Kidney epithelial cell (primary cell): ENCODE measurements around the gene ABCB11. TPM values are rescaled to one million over a fixed set of nuclear protein-coding genes. Genes with fewer than 3 reads are reported as not detected.

Experiments used
- DNase-seq: peaks from one replicate; pipeline ENCODE4 v3.0.0-alpha.2; 2010; ENCODE audit warnings: low read depth
- H3K27me3 ChIP-seq: 2 replicates; pipeline ENCODE4 v1.6.0; 2011; ENCODE audit warnings: low read length; ENCODE audit not compliant: control insufficient read depth, insufficient read depth
- H3K36me3 ChIP-seq: 2 replicates; pipeline ENCODE4 v1.5.1; 2011; ENCODE audit warnings: low read length; ENCODE audit not compliant: control insufficient read depth, insufficient read depth
- H3K4me3 ChIP-seq: 2 replicates; pipeline ENCODE4 v1.5.1; 2011; ENCODE audit warnings: low read depth, mild to moderate bottlenecking, control low read depth, low read length
- total RNA-seq: library from RNA; depleted of rRNA; stranded (reverse); fragments of >200 nt; gene quantifications from 2 replicates; pipeline ENCODE4 v1.2.3, GENCODE V29; 2015
- TF ChIP-seq, protein P1 (sequence below): IDR thresholded peaks from 2 replicates; pipeline ENCODE4 v1.5.1; 2011; ENCODE audit warnings: mild to moderate bottlenecking, moderate library complexity, low read length, control low read depth, inconsistent platforms; ENCODE audit not compliant: insufficient read depth, poor library complexity, severe bottlenecking

Gene ABCB11
- total RNA-seq, 1 donor from 2014 or later = not detected

DNA sequence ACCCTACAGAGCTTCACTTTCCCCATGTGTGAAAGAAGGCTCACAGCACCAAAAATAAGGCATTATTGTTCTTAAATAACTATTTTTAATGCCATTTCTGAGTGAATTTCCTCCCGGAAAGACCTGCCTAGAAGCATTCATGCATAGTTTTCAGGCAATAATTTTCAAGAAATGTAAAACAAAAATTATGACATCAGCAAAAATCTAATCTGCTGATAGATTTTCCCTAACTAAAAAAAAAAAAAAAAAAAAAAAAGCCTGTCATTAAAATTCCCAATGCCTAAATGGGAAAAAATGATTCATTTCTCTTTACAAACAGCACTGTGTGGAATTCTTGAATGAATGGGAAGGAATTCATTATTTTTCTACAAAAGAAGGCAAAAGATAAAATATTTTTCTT is 35.4 kb downstream of the ABCB11 start:
- TF ChIP-seq, protein P1, sequence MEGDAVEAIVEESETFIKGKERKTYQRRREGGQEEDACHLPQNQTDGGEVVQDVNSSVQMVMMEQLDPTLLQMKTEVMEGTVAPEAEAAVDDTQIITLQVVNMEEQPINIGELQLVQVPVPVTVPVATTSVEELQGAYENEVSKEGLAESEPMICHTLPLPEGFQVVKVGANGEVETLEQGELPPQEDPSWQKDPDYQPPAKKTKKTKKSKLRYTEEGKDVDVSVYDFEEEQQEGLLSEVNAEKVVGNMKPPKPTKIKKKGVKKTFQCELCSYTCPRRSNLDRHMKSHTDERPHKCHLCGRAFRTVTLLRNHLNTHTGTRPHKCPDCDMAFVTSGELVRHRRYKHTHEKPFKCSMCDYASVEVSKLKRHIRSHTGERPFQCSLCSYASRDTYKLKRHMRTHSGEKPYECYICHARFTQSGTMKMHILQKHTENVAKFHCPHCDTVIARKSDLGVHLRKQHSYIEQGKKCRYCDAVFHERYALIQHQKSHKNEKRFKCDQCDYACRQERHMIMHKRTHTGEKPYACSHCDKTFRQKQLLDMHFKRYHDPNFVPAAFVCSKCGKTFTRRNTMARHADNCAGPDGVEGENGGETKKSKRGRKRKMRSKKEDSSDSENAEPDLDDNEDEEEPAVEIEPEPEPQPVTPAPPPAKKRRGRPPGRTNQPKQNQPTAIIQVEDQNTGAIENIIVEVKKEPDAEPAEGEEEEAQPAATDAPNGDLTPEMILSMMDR = no peak
- Histone ChIP-seq H3K36me3 (no peaks in the 10 kb centered on the region), H3K4me3 (no peak overlapping the region), H3K27me3 (no peaks in the 10 kb centered on the region)
- no peak for DNase-seq

DNA sequence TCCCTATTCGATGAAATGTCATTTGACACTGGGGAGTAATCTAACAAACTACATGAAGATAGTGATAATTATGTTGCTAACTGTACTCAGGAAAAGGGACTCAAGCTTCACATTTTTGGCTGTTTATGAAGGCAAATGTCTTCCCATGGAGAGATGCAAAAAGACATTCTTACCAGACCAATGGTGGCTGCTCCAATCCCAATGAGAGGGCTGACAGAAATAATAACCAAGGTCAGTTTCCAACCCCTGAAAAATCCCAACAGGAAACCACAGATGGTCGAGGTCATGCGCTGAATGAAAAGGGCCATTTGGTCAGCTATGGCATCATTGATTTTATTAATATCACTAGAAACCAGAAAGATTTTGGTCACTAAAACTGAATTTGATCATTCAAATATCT is 37.6 kb downstream of the ABCB11 start:
- Histone ChIP-seq H3K4me3 (no peak overlapping the region), H3K27me3 (no peaks in the 10 kb centered on the region), H3K36me3 (no peaks in the 10 kb centered on the region)
- DNase-seq = no peak
- TF ChIP-seq, protein P1 = no peak

DNA sequence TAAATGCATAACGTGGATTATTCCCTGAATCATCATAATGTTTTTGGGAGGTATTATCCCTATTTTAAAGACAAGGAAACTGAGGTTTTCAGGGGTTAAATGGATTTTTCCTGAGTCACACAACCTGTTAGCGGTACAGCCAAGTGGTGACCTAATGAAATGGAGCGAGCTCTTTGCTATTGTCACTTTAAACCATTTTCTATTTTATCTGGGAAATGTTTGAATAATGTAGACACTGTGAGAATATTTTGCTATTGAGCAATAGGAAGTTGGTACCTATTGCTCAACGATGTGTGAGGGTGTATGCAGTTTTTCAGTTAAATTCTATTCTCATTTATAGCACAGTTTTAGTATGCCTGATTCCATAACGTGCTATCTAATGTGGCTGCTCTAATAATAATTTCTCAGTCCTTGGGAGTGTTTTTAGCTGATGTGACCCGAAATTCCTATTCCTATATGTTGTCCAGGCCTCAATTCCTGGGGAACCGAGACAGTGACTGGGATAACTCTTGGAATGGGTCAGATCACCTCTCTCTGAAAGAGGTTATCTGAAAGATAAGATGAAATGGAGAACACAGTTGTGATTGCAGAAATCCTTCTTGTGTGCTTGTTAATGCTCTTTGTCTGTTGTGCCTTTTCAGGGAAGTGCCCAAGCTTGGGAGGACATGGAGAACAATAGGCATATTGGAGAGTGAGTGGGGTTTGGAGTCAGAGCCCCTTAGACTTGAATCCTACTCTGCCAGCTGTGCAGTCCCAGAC is 38.4 kb downstream of the ABCB11 start:
- no peaks in the 10 kb centered on the region for H3K27me3 ChIP-seq
- TF ChIP-seq, protein P1 = no peak
- no peak overlapping the region for H3K4me3 ChIP-seq
- DNase-seq = no peak
- H3K36me3 ChIP-seq = no peaks in the 10 kb centered on the region

DNA sequence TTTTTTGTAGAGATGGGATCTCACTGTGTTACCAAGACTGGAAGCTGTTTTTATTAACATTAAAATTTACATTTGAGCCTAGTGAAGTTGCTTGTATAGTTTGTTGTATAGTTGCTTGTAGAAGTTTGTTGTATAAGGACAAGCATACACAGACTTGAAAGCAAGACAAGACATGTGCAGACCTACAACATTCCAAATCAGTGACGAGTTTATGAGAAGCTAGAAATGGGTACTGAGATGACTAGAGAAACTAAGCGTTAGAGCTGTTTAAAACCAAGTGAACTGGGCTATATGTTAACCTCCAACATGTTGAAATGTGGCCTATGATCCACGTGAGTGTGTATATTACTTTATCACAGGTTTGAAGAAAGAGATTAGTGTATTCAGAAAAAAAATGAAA is 39.1 kb downstream of the ABCB11 start:
- TF ChIP-seq, protein P1 = no peak
- Histone ChIP-seq H3K4me3 (no peak overlapping the region), H3K27me3 (no peaks in the 10 kb centered on the region), H3K36me3 (no peaks in the 10 kb centered on the region)
- DNase-seq = no peak

DNA sequence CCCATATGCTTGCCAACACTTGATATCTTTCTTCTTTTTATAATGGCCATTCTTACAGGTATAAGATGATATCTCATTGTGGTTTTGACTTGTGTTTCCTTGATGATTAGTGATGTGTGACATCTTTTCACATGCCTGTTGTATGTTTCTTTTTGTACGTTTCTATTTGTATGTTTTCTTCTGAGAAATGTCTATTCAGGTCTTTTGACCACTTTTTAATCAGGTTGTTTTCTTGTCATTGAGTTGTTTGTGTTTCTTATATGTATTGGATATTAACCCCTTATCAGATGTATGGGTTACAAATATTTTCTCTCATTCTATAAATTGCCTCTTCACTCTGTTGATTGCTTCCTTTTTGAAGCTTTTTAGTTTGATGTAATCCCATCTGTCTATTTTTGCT is 42.4 kb downstream of the ABCB11 start:
- H3K4me3 ChIP-seq = no peak overlapping the region
- no peaks in the 10 kb centered on the region for H3K36me3 ChIP-seq
- H3K27me3 ChIP-seq = no peaks in the 10 kb centered on the region
- TF ChIP-seq, protein P1 = no peak
- DNase-seq = no peak

DNA sequence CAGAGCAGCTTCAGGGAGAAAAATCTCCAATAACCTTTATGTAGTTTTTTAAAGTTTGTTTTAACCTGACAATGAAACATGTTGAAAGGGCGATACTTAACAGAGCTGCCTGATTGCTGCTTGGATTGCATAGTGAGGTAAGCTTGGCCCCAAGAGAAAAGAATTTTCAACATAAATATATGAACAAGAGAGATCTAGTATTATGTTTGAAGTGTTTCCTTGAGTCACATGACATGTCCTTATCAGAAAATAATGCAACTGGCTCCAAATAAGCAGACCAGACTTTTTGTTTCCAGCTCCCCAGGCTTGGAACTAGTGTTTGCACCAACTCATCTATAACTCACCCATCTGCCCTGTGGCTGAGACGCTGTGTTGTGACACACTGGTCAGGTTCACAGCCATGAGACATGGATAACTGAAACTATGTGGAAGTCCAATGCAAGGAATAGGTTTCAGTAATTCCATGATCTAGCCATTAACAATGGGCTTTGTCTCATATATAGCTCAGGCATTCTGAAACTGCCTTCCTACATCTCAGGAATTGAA is 44.7 kb downstream of the ABCB11 start:
- no peaks in the 10 kb centered on the region for H3K36me3 ChIP-seq
- DNase-seq = no peak
- H3K27me3 ChIP-seq = no peaks in the 10 kb centered on the region
- no peak overlapping the region for H3K4me3 ChIP-seq
- TF ChIP-seq, protein P1 = no peak
